ENCODE data around the gene VPS45. TPM values are rescaled to one million over a fixed set of nuclear protein-coding genes. Genes with fewer than 3 reads are reported as not detected.

Gene VPS45
- polyA plus RNA-seq, 1 of the 3 experiments (the other 2 are of a cell fraction): 31.5 TPM

DNA sequence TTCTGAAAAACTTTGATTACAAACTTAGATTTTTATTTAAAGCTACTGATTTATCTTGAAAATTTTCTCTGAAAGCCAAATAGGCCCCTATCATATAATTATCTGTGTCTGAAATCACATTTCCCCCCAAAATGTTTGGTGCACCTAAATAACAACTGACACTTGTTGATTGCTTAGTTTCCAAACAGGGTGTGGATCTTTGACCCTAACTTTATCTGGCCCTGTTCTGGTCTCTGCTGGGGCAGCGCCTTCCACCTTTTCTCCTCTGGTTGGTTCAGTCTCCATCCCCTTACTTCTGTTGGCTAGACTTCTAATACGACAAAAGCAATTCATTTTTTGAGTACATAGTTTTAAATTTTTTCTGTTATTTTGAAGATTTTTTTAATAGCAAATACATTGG, 46.9 kb upstream of the VPS45 start:
- CTCF ChIA-PET: interaction anchor here (1.2 kb wide), 1 partner anchor 22 kb away, joined by 3 read pairs; no protein-coding TSS in a partner anchor
- no peaks in the 10 kb centered on the region for H3K79me2 ChIP-seq (ENCODE audit: insufficient read depth)
- no peaks in the 10 kb centered on the region for H4K20me1 ChIP-seq (ENCODE audit: insufficient read depth)
- 93% methylated on average over 2 of the region's 2 CpGs for WGBS (ENCODE audit: low lambda C conversion rate)
- H3K9me3 ChIP-seq: no peaks in the 10 kb centered on the region
- H3K27ac ChIP-seq (ENCODE audit: low read depth in 2 of 2, low read length in 1 of 2): no peak overlapping the region
- H2AFZ ChIP-seq (ENCODE audit: low read depth): no peak overlapping the region
- H3K4me3 ChIP-seq (ENCODE audit: low read depth in 2 of 2, low read length in 1 of 2): no peak overlapping the region
- no peaks in the 10 kb centered on the region for H3K4me1 ChIP-seq (ENCODE audit: control insufficient read depth in 1 of 2, insufficient read depth in 2 of 2, low read depth in 1 of 2, low read length in 1 of 2)
- TF ChIP-seq TAF1 (IDR thresholded peaks at IDR 0.05; ENCODE audit: borderline replicate concordance, low read depth, low read length) (no peak), TEAD4 (IDR thresholded peaks at IDR 0.05; ENCODE audit: borderline replicate concordance, insufficient read depth) (no peak), NRF1 (IDR thresholded peaks at IDR 0.05; ENCODE audit: low read depth, low read length) (no peak), TCF12 (IDR thresholded peaks at IDR 0.05) (no peak), POLR2AphosphoS5 (IDR thresholded peaks at IDR 0.05; ENCODE audit: low read depth, low read length) (no peak), ELF1 (IDR thresholded peaks at IDR 0.05) (no peak), MEF2A (IDR thresholded peaks at IDR 0.05; ENCODE audit: borderline replicate concordance, low read depth) (no peak), JUND (IDR thresholded peaks at IDR 0.05) (no peak)
- TF ChIP-seq, protein P1, sequence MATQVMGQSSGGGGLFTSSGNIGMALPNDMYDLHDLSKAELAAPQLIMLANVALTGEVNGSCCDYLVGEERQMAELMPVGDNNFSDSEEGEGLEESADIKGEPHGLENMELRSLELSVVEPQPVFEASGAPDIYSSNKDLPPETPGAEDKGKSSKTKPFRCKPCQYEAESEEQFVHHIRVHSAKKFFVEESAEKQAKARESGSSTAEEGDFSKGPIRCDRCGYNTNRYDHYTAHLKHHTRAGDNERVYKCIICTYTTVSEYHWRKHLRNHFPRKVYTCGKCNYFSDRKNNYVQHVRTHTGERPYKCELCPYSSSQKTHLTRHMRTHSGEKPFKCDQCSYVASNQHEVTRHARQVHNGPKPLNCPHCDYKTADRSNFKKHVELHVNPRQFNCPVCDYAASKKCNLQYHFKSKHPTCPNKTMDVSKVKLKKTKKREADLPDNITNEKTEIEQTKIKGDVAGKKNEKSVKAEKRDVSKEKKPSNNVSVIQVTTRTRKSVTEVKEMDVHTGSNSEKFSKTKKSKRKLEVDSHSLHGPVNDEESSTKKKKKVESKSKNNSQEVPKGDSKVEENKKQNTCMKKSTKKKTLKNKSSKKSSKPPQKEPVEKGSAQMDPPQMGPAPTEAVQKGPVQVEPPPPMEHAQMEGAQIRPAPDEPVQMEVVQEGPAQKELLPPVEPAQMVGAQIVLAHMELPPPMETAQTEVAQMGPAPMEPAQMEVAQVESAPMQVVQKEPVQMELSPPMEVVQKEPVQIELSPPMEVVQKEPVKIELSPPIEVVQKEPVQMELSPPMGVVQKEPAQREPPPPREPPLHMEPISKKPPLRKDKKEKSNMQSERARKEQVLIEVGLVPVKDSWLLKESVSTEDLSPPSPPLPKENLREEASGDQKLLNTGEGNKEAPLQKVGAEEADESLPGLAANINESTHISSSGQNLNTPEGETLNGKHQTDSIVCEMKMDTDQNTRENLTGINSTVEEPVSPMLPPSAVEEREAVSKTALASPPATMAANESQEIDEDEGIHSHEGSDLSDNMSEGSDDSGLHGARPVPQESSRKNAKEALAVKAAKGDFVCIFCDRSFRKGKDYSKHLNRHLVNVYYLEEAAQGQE (IDR thresholded peaks at IDR 0.05; ENCODE audit: low read depth, low read length): no peak
- DNase-seq: no peak
- no peak overlapping the region for H3K9ac ChIP-seq
- H3K4me2 ChIP-seq: no peak overlapping the region
- H3K27me3 ChIP-seq (ENCODE audit: insufficient read depth): no peaks in the 10 kb centered on the region
- POLR2A ChIA-PET: no interaction called here
- H3K36me3 ChIP-seq (replicated peaks in 1 of 2; ENCODE audit: control insufficient read depth in 1 of 2, insufficient read depth in 2 of 2, low read length in 1 of 2): no peaks in the 10 kb centered on the region
- H3K9me2 ChIP-seq: no peaks in the 10 kb centered on the region
- no peaks in the 10 kb centered on the region for H3F3A ChIP-seq (replicated peaks; ENCODE audit: insufficient read depth)

DNA sequence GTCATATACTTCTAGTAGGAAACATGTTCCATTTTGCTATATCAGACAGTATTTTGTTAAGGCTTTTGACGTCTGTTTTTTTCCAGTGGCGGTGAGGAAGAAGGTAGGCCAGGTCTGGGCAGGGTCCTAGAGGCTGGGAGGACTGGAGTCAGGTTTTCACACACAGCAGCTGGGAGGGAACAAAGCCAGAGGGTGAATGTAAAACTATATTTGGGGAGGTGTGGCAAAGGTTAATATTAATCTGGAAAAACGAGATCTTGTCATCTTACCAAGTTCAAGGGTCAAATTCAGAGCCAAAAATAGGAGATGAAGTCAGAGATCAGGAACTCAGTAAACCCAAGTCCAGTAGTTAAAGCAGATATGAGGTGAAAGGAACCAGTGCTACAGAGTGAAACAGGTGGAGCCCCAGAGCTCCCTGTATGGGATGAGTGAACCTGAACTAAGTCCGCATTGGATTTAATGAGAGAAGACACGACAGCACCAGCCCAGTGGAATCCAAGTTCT, 46.3 kb upstream of the VPS45 start:
- Histone ChIP-seq H3K4me2 (no peak overlapping the region), H3F3A (replicated peaks; ENCODE audit: insufficient read depth) (no peaks in the 10 kb centered on the region), H3K27ac (ENCODE audit: low read depth in 2 of 2, low read length in 1 of 2) (no peak overlapping the region), H4K20me1 (ENCODE audit: insufficient read depth) (no peaks in the 10 kb centered on the region), H3K9me2 (no peaks in the 10 kb centered on the region), H3K27me3 (ENCODE audit: insufficient read depth) (no peaks in the 10 kb centered on the region), H2AFZ (ENCODE audit: low read depth) (no peak overlapping the region), H3K79me2 (ENCODE audit: insufficient read depth) (no peaks in the 10 kb centered on the region), H3K9ac (no peak overlapping the region), H3K4me1 (ENCODE audit: control insufficient read depth in 1 of 2, insufficient read depth in 2 of 2, low read depth in 1 of 2, low read length in 1 of 2) (no peaks in the 10 kb centered on the region), H3K4me3 (ENCODE audit: low read depth in 2 of 2, low read length in 1 of 2) (no peak overlapping the region), H3K9me3 (no peaks in the 10 kb centered on the region), H3K36me3 (replicated peaks in 1 of 2; ENCODE audit: control insufficient read depth in 1 of 2, insufficient read depth in 2 of 2, low read length in 1 of 2) (no peaks in the 10 kb centered on the region)
- ChIA-PET POLR2A (no interaction called here), CTCF (interaction anchor here (1.2 kb wide), 1 partner anchor 22 kb away, joined by 3 read pairs; no protein-coding TSS in a partner anchor)
- no peak for DNase-seq
- TF ChIP-seq, protein P2, sequence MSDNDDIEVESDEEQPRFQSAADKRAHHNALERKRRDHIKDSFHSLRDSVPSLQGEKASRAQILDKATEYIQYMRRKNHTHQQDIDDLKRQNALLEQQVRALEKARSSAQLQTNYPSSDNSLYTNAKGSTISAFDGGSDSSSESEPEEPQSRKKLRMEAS (IDR thresholded peaks at IDR 0.05; ENCODE audit: low read depth): no peak
- TF ChIP-seq GABPA (IDR thresholded peaks at IDR 0.05; ENCODE audit: low read depth) (no peak), EP300 (IDR thresholded peaks at IDR 0.05; ENCODE audit: borderline replicate concordance in 1 of 2, low read depth in 1 of 2, low read length in 1 of 2) (no peak), NFIC (IDR thresholded peaks at IDR 0.05; ENCODE audit: borderline replicate concordance) (no peak), SMC3 (IDR thresholded peaks at IDR 0.05; ENCODE audit: low read depth, low read length) (no peak), YY1 (IDR thresholded peaks at IDR 0.05; ENCODE audit: low read depth) (no peak), FOXM1 (IDR thresholded peaks at IDR 0.05; ENCODE audit: low read depth) (no peak), CHD2 (IDR thresholded peaks at IDR 0.05; ENCODE audit: low read length, partially characterized antibody) (no peak)
- TF ChIP-seq, protein P3, sequence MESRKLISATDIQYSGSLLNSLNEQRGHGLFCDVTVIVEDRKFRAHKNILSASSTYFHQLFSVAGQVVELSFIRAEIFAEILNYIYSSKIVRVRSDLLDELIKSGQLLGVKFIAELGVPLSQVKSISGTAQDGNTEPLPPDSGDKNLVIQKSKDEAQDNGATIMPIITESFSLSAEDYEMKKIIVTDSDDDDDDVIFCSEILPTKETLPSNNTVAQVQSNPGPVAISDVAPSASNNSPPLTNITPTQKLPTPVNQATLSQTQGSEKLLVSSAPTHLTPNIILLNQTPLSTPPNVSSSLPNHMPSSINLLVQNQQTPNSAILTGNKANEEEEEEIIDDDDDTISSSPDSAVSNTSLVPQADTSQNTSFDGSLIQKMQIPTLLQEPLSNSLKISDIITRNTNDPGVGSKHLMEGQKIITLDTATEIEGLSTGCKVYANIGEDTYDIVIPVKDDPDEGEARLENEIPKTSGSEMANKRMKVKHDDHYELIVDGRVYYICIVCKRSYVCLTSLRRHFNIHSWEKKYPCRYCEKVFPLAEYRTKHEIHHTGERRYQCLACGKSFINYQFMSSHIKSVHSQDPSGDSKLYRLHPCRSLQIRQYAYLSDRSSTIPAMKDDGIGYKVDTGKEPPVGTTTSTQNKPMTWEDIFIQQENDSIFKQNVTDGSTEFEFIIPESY (IDR thresholded peaks at IDR 0.05; ENCODE audit: borderline replicate concordance, low read depth): no peak
- TF ChIP-seq, protein P4, sequence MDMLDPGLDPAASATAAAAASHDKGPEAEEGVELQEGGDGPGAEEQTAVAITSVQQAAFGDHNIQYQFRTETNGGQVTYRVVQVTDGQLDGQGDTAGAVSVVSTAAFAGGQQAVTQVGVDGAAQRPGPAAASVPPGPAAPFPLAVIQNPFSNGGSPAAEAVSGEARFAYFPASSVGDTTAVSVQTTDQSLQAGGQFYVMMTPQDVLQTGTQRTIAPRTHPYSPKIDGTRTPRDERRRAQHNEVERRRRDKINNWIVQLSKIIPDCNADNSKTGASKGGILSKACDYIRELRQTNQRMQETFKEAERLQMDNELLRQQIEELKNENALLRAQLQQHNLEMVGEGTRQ (IDR thresholded peaks at IDR 0.05; ENCODE audit: borderline replicate concordance, low read depth, low read length): no peak
- WGBS (ENCODE audit: low lambda C conversion rate): 77% methylated on average over 5 of the region's 5 CpGs
